DMS53 treated with DMSO at 0.1 percent for 48 hours (cell line): ENCODE measurements around the gene MAPK8IP3.

Experiments used
- DNase-seq: peaks from one replicate; lab custom pipeline; 2025; ENCODE audit not compliant: unreplicated experiment; lab: John Stamatoyannopoulos, UW

The MAPK8IP3 gene

DNA sequence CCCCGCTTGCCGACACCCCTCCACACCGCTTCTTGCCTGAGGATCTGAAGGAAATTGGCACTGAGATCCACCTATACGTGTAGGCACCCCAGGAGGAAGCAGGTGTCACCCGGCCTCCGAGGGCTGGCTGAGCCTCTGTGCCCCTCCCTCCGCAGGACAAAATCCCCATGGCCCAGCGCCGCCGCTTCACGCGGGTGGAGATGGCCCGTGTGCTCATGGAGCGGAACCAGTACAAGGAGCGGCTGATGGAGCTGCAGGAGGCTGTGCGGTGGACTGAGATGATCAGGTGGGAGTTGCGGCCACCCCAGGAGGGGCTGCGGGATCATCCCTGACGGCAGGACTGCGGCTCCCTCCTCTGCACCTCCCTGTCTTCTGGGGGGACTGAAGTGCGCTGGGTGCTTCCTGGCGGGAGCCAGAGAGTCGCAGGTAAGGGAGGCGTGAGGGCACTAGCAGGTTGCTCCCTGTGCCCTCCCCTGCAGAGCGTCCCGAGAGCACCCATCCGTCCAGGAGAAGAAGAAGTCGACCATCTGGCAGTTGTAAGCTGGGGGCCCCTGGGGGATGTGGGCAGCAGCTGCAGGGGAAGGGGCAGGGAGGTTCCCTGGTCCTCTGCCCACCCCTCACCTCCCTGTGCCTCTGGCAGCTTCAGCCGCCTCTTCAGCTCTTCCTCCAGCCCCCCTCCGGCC, 56.3 kb downstream of the MAPK8IP3 start:
- DNase-seq: no peak

DNA sequence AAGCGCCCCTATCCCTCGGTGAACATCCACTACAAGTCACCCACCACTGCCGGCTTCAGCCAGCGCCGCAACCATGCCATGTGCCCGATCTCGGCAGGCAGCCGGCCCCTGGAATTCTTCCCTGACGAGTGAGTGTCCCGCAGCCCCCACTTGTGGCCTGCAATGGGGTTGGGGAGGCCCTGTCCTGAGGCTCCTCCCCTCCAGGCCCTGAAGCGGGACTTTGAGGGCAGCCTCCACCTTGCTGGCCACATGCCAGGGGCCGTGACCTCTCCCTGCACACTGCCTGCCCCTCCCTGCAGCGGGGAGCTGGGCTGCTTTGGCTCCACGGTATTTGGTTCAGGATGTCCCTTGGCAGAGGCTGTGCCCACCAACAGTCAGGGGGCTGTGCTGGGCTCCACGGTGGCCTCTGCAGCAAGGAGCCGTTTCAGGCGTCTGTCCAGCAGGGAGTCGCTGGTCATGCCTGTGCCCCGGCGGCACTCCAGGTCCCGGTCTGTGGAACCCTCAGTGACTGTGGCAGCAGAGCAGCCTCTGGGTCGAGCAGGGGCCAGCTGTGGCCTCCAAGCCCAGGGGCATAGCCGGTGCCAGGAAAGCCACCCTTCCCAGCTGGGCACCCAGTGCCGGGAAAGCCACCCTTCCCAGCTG, 57.0 kb downstream of the MAPK8IP3 start:
- no peak for DNase-seq

DNA sequence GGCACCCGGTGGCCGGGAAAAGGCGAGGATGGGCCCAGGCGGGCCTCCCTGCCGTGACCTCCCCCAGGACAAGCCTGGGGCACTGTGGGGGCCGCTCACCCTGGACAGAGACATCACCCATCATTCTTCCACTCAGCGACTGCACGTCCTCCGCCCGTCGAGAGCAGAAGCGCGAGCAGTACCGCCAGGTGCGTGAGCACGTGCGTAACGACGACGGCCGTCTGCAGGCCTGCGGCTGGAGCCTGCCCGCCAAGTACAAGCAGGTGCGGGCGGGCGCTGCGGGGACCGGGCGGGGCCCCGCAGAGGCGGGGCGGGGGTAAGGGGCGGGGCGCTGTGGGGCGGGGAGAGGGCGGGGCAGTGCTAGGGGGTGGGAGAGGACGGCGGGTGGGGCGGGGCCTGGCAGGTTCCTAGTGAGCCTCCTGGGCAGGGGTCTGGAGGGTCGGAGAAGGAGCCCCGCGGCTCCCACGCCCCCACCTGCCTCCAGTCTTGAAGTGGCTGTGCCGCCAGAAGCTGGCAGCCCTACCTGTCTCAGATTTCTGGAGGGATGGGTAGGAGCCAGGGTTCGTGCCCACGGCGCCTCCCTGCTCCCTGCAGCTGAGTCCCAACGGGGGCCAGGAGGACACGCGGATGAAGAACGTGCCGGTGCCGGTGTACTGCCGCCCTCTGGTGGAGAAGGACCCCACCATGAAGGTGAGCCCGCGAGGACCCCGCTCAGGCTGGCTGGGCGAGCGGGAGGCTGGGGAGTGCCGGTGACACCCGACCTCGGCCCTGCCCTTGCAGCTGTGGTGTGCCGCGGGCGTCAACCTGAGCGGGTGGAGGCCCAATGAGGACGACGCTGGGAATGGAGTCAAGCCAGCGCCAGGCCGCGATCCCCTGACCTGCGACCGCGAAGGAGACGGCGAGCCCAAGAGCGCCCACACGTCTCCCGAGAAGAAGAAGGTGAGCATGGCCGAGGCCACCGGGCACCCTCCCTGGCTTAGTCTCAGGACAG, 57.8 kb downstream of the MAPK8IP3 start:
- DNase-seq: no peak

DNA sequence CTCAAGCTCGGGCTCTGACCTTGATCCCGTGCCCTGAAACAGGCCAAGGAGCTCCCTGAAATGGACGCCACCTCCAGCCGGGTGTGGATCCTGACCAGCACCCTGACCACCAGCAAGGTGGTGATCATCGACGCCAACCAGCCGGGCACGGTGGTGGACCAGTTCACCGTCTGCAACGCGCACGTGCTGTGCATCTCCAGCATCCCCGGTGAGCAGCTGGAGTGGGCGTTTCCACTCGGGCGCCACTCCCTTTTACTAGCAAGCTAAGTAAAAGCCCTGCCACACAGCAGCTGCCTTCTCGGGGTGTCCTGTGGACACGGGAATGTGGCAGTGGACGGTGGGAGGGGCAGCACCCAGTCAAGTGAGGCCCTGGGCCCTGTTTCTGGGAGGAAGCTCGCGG, 59.0 kb downstream of the MAPK8IP3 start:
- DNase-seq: no peak

DNA sequence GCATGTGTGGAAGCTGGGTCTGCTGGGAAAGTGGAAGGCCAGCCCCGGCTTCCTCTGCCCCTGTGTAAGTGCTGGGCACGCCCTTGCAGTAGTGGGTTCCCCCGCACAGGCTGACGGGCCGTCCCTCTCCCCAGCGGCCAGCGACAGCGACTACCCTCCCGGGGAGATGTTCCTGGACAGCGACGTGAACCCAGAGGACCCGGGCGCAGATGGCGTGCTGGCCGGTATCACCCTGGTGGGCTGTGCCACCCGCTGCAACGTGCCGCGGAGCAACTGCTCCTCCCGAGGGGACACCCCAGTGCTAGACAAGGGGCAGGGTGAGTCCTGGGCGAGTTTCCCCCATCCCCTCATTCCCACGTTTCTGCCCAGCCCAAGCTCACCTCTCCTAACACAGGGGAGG, 59.8 kb downstream of the MAPK8IP3 start:
- no peak for DNase-seq

DNA sequence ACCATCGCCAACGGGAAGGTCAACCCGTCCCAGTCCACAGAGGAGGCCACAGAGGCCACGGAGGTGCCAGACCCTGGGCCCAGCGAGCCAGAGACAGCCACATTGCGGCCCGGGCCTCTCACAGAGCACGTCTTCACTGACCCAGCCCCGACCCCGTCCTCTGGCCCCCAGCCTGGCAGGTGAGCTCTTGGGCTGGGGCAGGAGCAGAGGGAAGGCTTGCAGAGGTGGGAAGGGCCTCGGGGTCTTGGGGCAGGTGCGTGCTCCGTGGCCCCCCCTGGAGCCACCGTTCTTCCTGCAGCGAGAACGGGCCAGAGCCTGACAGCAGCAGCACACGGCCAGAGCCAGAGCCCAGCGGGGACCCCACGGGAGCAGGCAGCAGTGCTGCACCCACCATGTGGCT, 60.2 kb downstream of the MAPK8IP3 start:
- DNase-seq: no peak

DNA sequence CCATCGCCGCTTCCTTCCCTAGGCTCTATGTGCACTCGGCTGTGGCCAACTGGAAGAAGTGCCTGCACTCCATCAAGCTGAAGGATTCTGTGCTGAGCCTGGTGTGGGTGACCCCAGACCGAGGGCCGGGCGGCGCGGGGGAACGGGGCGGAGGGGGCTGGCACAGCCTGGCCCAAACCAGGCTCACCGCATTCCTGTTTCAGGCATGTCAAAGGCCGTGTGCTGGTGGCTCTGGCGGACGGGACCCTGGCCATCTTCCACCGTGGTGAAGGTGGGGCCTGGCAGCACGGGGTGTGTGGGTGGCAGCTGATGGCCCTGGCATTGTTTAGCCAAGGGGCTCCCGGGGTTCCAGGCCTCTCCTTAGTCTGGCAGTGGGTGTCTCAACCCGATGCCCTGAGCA, 60.7 kb downstream of the MAPK8IP3 start:
- no peak for DNase-seq

DNA sequence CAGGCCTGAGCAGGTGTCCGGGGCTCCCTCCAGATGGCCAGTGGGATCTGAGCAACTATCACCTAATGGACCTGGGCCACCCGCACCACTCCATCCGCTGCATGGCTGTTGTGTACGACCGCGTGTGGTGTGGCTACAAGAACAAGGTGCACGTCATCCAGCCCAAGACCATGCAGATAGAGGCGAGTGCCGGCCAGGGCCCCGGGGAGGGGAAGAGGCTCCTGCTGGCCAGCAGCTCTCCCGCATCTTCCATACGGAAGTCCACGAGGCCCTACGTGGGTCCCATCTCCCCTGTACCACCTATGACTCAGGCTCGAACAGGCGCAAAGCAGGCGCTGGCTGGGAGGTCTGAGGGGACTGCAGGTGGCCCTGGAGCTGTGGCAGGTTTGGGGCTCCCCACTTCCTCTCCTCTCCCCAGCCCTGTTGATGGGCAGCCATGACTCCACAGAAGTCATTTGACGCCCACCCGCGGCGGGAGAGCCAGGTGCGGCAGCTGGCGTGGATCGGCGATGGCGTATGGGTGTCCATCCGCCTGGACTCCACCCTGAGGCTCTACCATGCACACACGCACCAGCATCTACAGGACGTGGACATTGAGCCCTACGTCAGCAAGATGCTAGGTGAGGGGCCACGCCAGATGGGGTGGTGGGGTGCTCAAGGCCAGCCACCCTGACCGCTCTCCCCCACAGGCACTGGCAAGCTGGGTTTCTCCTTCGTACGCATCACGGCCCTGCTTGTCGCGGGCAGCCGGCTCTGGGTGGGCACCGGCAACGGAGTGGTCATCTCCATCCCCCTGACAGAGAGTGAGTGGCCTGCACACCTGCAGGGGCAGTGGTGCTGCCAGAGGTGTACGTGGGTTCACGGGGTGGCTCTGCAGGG, 61.4 kb downstream of the MAPK8IP3 start:
- no peak for DNase-seq

DNA sequence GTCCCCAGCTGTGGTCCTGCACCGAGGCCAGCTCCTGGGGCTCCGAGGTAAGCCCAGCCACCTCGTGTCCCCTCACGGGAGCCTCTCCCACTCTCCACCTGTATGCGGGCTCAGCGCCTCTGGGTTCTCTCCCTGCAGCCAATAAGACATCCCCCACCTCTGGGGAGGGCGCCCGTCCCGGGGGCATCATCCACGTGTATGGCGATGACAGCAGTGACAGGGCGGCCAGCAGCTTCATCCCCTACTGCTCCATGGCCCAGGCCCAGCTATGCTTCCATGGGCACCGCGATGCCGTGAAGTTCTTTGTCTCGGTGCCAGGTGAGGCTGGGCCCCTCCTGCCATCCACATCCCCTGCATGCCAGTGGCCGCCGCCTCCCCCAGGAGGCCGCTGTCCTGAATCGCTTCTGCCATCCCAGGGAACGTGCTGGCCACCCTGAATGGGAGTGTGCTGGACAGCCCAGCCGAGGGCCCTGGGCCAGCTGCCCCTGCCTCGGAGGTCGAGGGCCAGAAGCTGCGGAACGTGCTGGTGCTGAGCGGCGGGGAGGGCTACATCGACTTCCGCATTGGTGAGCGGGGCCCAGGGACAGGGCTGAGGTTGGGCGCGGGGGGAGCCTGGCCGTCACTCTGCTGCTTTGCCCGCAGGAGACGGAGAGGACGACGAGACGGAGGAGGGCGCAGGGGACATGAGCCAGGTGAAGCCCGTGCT, 62.2 kb downstream of the MAPK8IP3 start:
- DNase-seq: no peak

DNA sequence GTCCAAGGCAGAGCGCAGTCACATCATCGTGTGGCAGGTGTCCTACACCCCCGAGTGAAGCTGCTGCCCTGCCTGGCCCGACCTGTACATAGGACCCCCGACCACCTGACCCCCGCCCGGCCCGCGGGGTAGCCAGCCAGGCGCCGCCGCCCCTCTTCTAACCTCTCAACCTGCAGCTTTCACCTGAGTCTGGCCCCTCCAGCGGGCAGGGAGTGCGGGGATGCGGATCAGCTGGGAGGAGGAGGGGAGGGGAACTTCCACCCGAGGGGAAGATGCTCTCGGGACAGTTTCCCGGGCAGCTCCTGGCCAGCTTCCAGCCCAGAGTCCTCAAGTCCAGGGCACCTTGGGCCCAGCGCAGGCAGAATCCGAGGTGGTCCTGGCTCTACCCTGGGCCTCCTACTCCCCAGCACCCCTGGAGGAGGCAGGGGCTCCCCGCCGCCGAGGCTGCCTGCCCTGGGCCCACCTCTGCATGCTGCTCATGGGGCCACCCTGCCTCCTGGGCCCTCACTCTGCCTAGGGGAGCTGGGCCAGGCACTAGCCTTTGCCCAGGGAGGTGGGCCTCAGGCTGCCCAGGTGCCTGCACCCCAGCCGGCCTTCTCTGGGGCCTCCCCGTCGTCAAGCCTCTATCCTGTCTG, 62.9 kb downstream of the MAPK8IP3 start:
- no peak for DNase-seq

DNA sequence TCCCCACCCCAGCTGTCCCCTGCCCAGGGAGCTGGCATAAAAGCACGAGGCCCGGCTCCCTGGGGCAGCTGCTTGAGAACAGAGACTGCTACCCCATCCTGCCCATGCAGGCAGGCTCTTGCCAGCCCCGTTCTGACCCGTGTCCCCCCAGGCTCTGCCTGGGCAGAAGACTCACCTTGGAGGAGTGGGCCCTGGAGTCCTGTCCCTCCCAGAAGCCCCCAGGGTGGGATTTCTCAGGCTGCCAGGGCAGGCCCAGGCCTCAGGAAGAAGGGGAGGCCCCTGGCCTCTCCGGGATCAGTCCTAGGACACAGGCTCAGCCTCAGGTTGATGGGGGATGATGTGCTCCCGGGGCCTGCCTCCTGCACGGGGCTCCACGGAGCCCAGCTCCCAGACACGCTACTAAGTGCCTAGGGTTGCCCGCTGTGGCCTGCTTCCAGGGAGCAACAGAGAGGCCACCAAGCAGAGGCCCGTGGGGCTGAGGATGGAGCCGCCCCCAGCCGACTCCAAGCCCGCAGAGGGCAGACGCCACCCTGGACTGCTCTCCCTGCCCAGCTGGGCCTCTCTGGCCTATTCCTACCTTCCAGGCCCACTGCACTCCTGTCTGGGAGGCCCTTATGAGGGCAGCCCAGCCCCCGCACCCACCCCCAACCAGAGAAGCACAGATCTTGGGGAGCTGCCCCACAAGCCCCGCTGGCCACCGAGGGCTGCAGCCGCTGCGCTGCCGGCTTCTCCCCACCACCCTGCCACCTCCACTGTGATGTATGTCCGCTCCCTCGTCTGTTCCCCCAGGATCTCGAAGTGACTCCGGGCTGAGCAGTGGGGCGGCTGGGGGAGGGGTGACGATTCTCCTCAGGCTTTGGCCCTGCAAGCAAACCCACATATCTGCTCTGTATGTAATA, 63.7 kb downstream of the MAPK8IP3 start:
- DNase-seq: no peak

DNA sequence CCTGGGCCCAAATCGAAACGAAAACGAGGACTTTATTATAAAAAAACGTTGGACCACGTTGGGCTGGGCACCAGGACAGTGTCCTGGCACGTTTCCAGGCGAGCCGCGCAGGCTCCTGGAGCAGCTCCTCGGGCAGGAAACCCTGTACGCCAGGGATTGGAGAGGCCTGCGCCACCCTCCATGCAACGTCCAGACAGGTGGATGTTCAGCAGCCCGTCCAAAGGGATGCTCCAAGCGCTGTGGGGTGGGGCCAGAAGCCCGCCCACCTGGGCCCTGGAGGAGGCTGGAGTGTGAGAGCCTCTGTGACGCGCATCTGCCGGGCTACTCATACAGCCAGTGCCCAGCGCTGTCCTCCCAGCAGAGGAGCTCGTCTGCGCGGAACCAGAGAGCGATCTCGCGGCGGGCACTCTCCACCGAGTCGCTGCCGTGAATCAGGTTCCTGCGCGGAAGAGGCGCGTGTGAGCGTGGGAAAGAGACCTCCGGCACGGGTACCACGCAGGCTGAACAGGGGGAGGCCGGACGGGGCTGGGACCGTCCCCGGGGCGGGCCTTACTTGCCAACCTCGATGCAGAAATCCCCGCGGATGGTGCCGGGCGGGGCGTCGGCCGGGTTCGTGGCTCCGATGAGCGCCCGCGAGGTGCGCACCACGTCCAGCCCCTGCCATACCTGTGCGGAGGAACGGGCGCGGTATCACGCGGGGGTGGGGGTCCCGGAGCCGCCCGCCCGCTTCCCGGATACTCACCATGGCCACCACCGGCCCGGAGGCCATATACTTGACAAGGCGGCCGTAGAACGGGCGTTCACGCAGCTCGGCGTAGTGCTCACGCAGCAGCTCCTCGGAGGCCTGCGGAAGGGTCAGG, 64.6 kb downstream of the MAPK8IP3 start:
- DNase-seq: peak; percentile 80

DNA sequence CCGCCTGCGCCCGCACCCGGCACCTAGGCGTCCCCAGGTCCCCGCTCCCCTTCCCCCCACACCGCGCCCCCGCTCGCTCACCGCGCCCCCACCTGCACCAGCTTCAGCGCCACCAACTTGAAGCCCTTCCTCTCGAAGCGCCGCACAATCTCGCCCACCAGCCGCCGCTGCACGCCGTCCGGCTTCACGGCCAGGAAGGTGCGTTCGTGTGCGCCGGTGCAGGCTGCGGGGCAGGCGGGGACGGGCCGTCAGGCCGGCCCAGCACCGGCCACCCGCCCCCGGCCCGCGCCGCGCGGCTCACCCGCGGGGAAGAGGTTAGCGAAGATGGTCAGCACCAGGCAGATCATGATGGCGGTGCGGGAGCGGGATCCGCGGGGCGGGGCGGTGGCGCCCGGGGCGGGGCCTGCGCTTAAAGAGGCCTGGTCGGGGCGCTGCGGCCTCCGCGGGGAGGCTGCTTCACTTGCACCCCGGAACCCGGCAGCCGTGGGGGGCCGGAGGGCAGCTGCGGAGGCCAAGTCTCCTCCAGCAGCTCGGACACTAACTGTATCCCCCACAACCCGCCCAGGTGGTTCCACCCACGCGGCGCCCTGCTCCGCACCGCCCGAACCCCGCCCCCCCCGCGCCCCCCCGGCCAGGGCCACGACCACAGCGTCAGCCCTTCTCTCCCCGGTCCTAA, 65.3 kb downstream of the MAPK8IP3 start, which contains the start of gene NME3:
Gene NME3 (minus strand): TSS at position 356 of the 676 bp plus-strand sequence. CDS start 9 bp downstream, at position 347.
- peak; percentile 7 for DNase-seq

DNA sequence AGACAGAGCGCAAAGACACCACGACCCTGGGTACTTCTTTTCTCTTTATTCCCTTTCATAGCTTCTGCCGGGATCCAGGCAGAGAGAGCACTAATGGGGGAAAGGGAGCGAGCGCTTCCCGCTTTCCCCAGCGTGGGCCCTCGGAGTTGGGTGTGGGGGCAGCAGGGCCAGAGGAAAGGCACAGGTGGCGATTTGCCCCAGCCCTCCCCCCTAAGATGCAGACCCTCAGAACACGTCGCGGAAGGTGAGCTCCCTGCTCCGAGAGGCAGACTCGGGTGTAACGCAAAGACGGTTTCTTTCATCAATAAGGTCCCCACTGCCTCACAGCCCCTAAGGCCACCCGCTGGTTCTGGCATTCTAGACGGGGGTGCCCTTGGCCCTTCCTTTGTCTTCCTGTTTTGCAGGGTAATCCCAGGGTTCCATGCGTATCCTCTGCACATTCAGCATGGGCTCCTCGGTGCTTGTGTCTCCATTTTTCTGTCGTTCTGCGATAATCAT, 65.9 kb downstream of the MAPK8IP3 start:
- DNase-seq: no peak

DNA sequence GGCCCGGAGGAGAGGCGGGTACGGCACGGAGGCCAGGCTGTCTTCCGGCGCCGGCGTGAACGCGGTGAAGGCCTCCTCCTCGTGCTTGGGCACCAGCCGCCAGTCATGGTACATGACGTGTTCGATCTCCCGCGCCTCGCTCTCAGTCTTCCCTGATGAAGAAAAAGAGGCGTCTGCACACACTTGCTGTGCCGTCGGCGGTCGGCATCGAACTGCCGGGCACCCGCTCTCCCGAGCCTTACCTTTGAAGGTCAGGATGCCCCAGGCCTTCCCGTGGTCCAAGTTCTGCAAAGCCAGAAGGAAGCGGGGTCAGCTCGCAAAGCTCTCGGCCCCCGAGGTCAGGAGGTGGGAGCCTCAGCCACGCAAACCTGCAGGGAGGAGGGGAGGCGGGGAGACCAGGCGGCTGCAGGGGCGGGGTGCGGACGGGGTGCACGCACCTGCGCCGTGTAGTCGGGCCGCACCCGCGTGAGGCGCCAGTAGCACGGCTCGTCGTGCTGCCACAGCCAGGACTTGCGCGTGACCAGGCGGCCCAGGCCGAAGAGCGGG, 66.4 kb downstream of the MAPK8IP3 start, which contains the start of gene EME2:
Gene EME2 (plus strand): TSS at position 449 of the 546 bp plus-strand sequence. CDS start 418 bp downstream, outside the sequence.
- DNase-seq: no peak
